HepG2 (cell line): Measurements from ENCODE around the gene ZNF100. TPM values are rescaled to one million over a fixed set of nuclear protein-coding genes. Genes with fewer than 3 reads are reported as not detected.

Experiments used
- ATAC-seq: fragments of 200-7000 bp; cut with Tn5 transposase; 3 replicates; pipeline ENCODE4 v1.9.1; 2020; ENCODE audit warnings: mild to moderate bottlenecking, moderate library complexity
- BruUV-seq: library from RNA; stranded (reverse); fragments of 400-500 nt; replicated peaks from 2 replicates; lab custom pipeline; 2021; lab: Mats Ljungman, UMichigan
- CTCF ChIA-PET: fragments of 300-600 bp; formaldehyde crosslinking; extraction: SDS; loops from one replicate; lab custom pipeline; 2021; ENCODE audit warnings: low total read pairs, inconsistent platforms, low intra/inter-chr PET ratio; lab: Yijun Ruan, JAX
- POLR2A ChIA-PET: fragments of 350-600 bp; sonication (Branson Sonifier 250); formaldehyde crosslinking; loops from one replicate; lab custom pipeline; 2020; ENCODE audit warnings: antibody characterized with exemption, inconsistent platforms; lab: Yijun Ruan, JAX
- DNase-seq: peaks from one replicate; pipeline ENCODE4 v3.0.0-alpha.2; 2015; ENCODE audit warnings: low spot score
- FAIRE-seq: peaks from 3 replicates; lab custom pipeline; 2011; peaks lifted over from hg19 to GRCh38; lab: Jason Lieb, UNC
- H2AFZ ChIP-seq: one replicate; pipeline ENCODE4 v1.6.1; 2011; ENCODE audit warnings: low read length, inconsistent platforms
- H3K27ac ChIP-seq: fragments of 300-600 bp; 3 replicates; pipeline ENCODE4 v1.8.0; 2011; ENCODE audit warnings: mixed run types, mild to moderate bottlenecking, mixed read lengths, low read length, inconsistent platforms; ENCODE audit not compliant: insufficient read depth; ENCODE audit errors: extremely low read length
- H3K27me3 ChIP-seq, 2 experiments: fragments of 200-600 bp in 1 of 2; 2 replicates in 1 of 2; 3 replicates in 1 of 2; pipeline versions ENCODE4 v1.6.0 to v1.8.0; 2011; ENCODE audit warnings: low read length in 2 of 2, mild to moderate bottlenecking in 2 of 2, moderate library complexity in 2 of 2, inconsistent platforms in 1 of 2; ENCODE audit not compliant: insufficient read depth in 2 of 2, control insufficient read depth in 1 of 2
- H3K36me3 ChIP-seq, 2 experiments: fragments of 200-600 bp in 1 of 2; replicated peaks in 1 of 2; 2 replicates in 1 of 2; 3 replicates in 1 of 2; pipeline versions ENCODE4 v1.5.1 to v1.8.0; 2011; ENCODE audit warnings: low read length in 2 of 2, inconsistent platforms in 1 of 2; ENCODE audit not compliant: insufficient read depth in 2 of 2, control insufficient read depth in 1 of 2
- H3K4me1 ChIP-seq: 2 replicates; pipeline ENCODE4 v1.5.1; 2012; ENCODE audit warnings: low read length, inconsistent platforms; ENCODE audit not compliant: insufficient read depth
- H3K4me2 ChIP-seq: 2 replicates; pipeline ENCODE4 v1.6.0; 2011; ENCODE audit warnings: low read depth, low read length, inconsistent platforms
- H3K4me3 ChIP-seq, 3 experiments: fragments of 200-600 bp in 1 of 3; sonication (generic), shearing (Covaris generic) in 1 of 3; replicated peaks in 1 of 3; 2 replicates each; pipeline ENCODE4 v1.5.1; 2011 to 2016; ENCODE audit warnings: low read length in 3 of 3, inconsistent platforms in 2 of 3, low read depth in 2 of 3, mild to moderate bottlenecking in 2 of 3, control low read depth in 1 of 3, mixed read lengths in 1 of 3; ENCODE audit not compliant: insufficient read depth in 1 of 3
- H3K79me2 ChIP-seq: one replicate; pipeline ENCODE4 v1.6.1; 2011; ENCODE audit warnings: low read length, inconsistent platforms; ENCODE audit not compliant: insufficient read depth
- H3K9ac ChIP-seq: 2 replicates; pipeline ENCODE4 v1.6.0; 2011; ENCODE audit warnings: mild to moderate bottlenecking, low read depth, low read length, inconsistent platforms; ENCODE audit not compliant: insufficient read depth
- H3K9me3 ChIP-seq: 2 replicates; pipeline ENCODE4 v1.5.1; 2012; ENCODE audit warnings: mild to moderate bottlenecking, low read length
- H4K20me1 ChIP-seq: 2 replicates; pipeline ENCODE4 v1.6.0; 2011; ENCODE audit warnings: inconsistent platforms, mild to moderate bottlenecking, low read length, moderate library complexity; ENCODE audit not compliant: insufficient read depth
- HNRNPL ChIP-seq: fragments of 200-400 bp; formaldehyde crosslinking; IDR thresholded peaks from 2 replicates; pipeline ENCODE4 v1.6.1; 2017; ENCODE audit warnings: mild to moderate bottlenecking, low read depth, low read length
- MYC ChIP-seq: sonication (generic); formaldehyde crosslinking; IDR thresholded peaks from 2 replicates; pipeline ENCODE4 v1.9.0; 2021; ENCODE audit warnings: missing genetic modification reagents, borderline replicate concordance
- NFYB ChIP-seq: sonication (generic); formaldehyde crosslinking; IDR thresholded peaks from 2 replicates; pipeline ENCODE4 v1.4.0; 2020; ENCODE audit warnings: missing genetic modification reagents
- PRPF4 ChIP-seq: fragments of 200-400 bp; formaldehyde crosslinking; IDR thresholded peaks from 2 replicates; pipeline ENCODE4 v1.6.1; 2016; ENCODE audit warnings: low read length, low read depth; ENCODE audit not compliant: poor library complexity, severe bottlenecking
- SKIL ChIP-seq: sonication (generic); formaldehyde crosslinking; IDR thresholded peaks from 2 replicates; pipeline ENCODE4 v1.8.0; 2022; ENCODE audit warnings: missing genetic modification reagents, mild to moderate bottlenecking, moderate library complexity, borderline replicate concordance
- SP2 ChIP-seq: sonication (generic); formaldehyde crosslinking; IDR thresholded peaks from 2 replicates; pipeline ENCODE4 v1.5.1; 2020; ENCODE audit warnings: mild to moderate bottlenecking, missing genetic modification reagents
- STAG1 ChIP-seq: sonication (generic); formaldehyde crosslinking; IDR thresholded peaks from 2 replicates; pipeline ENCODE4 v1.4.0; 2020; ENCODE audit warnings: missing genetic modification reagents
- ZFP62 ChIP-seq: sonication (generic); formaldehyde crosslinking; IDR thresholded peaks from 2 replicates; pipeline ENCODE4 v1.4.0; 2020; ENCODE audit warnings: missing genetic modification reagents
- ZKSCAN1 ChIP-seq: fragments of 150-350 bp; IDR thresholded peaks from 2 replicates; pipeline ENCODE4 v1.6.1; 2014; ENCODE audit warnings: low read length
- ZNF296 ChIP-seq: sonication (generic); formaldehyde crosslinking; conservative IDR thresholded peaks from 2 replicates; pipeline ENCODE4 v1.5.0; 2020; ENCODE audit warnings: mild to moderate bottlenecking, missing genetic modification reagents
- ZNF343 ChIP-seq: sonication (generic); formaldehyde crosslinking; IDR thresholded peaks from 2 replicates; pipeline ENCODE4 v1.4.0; 2020; ENCODE audit warnings: mild to moderate bottlenecking, missing genetic modification reagents
- WGBS: methylation state at CpG from one replicate; pipeline ENCODE4 v1.1.6; 2017; ENCODE audit warnings: low lambda C conversion rate; 5-methylcytosine and 5-hydroxymethylcytosine counted together
- in situ Hi-C: cut with HindIII; loops from 2 replicates; pipeline ENCODE4 v1.10.0; 2017; ENCODE audit warnings: low pct_unique_long_range_greater_than_20kb; ENCODE audit not compliant: extremely low pct_ligation_motif_present
- intact Hi-C: fragments of 100-400 bp; cut with micrococcal nuclease; formaldehyde crosslinking; loops from one replicate; pipeline ENCODE4 v1.10.0; 2022; ENCODE audit not compliant: unreplicated experiment
- polyA plus RNA-seq, 8 experiments: library from polyadenylated mRNA; depleted of rRNA in 3 of 8; stranded (reverse) in 7 of 8; unstranded in 1 of 8; fragments of >200 nt; fragmentation: Illumina TruSeq in 4 of 8; extraction: Trizol in 4 of 8; gene quantifications; 2 replicates each; pipeline versions ENCODE4 v1.2.1 to v1.2.3, GENCODE V29; 2011 to 2016; ENCODE audit warnings: low read depth in 4 of 8, missing spikeins in 1 of 8, mixed read lengths in 1 of 8; ENCODE audit not compliant: insufficient read depth in 1 of 8
- total RNA-seq, 5 experiments: library from RNA; depleted of rRNA; stranded (reverse); fragments of >200 nt; fragmentation: Illumina TruSeq; extraction: Trizol; gene quantifications; 2 replicates each; pipeline ENCODE4 v1.2.3, GENCODE V29; 2016; ENCODE audit warnings: low read depth in 1 of 5
- TF ChIP-seq, protein P1 (sequence below): IDR thresholded peaks from 2 replicates; pipeline ENCODE4 v1.6.1; 2016; ENCODE audit warnings: mild to moderate bottlenecking, missing biosample characterization, missing genetic modification reagents

Gene ZNF100
- total and polyA plus RNA-seq, 2 of the 13 experiments (the other 11 are each of a cell fraction or from before 2014, with no cell fraction given), result 2.5 to 11.4 TPM

- no peak for FAIRE-seq
- POLR2A ChIA-PET, result no interaction called here
- no peaks in the 10 kb centered on the region for H4K20me1 ChIP-seq
- 32% methylated on average over 4 of the region's 4 CpGs for WGBS
- intact Hi-C loops, result no loop called here
- no peak overlapping the region for H3K9ac ChIP-seq
- H3K4me1 ChIP-seq, result no peaks in the 10 kb centered on the region
- TF ChIP-seq STAG1 (CRISPR knock-in tag) (no peak), ZNF343 (no peak)
- no peaks in the 10 kb centered on the region for H3K27me3 ChIP-seq
- H3K4me3 ChIP-seq, result no peak overlapping the region
- H3K4me2 ChIP-seq, result no peak overlapping the region
- in situ Hi-C loops, result no loop called here
- no peaks in the 10 kb centered on the region for H3K36me3 ChIP-seq
- H2AFZ ChIP-seq, result no peak overlapping the region
- peaks cover 83% of the 10 kb centered on the region for H3K9me3 ChIP-seq
- ATAC-seq, result no peak
- no peak overlapping the region for H3K27ac ChIP-seq
- DNase-seq, result no peak
- BruUV-seq, result no TSS peak
- H3K79me2 ChIP-seq, result no peaks in the 10 kb centered on the region
- CTCF ChIA-PET, result no interaction called here
These were observed 53.6 kb downstream of the ZNF100 start for GRCh38 chr19:21713761-21714160.

DNA sequence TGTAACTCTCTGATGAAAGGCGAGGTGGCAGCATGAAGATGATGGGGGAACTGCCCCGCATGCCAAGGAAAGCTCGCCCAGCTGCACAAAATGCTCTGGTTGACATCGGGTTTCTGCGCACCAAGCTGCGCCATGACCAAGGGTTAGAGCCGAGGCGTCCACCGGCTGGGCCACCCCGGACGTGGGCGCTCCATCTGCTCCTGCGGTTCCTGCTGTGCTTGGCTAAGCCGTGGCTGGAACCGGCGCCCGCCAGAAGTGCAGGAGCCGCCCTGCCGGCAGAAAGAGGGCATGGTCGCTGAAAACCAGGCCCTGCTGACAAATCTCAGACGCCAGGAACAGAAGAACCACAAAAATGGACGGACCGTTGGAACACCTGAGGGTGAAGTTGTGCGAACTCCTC, 57.9 kb downstream of the ZNF100 start:
- no TSS peak for BruUV-seq
- in situ Hi-C loops, result no loop called here
- intact Hi-C loops, result no loop called here
- H2AFZ ChIP-seq, result no peak overlapping the region
- no peaks in the 10 kb centered on the region for H4K20me1 ChIP-seq
- ATAC-seq, result no peak
- H3K9me3 ChIP-seq, result peaks cover 64% of the 10 kb centered on the region
- no peak overlapping the region for H3K9ac ChIP-seq
- no peak for FAIRE-seq
- no peak for DNase-seq
- H3K36me3 ChIP-seq, result no peaks in the 10 kb centered on the region
- 68% methylated on average over 14 of the region's 24 CpGs for WGBS
- H3K4me2 ChIP-seq, result no peak overlapping the region
- no peaks in the 10 kb centered on the region for H3K79me2 ChIP-seq
- no peaks in the 10 kb centered on the region for H3K27me3 ChIP-seq
- ChIA-PET CTCF (no interaction called here), POLR2A (no interaction called here)
- no peak overlapping the region for H3K27ac ChIP-seq
- H3K4me1 ChIP-seq, result no peaks in the 10 kb centered on the region
- H3K4me3 ChIP-seq, result no peak overlapping the region
- TF ChIP-seq ZFP62 (CRISPR knock-in tag) (no peak), MYC (CRISPR knock-in tag) (no peak), ZKSCAN1 (no peak), PRPF4 (no peak), ZNF296 (no peak), NFYB (CRISPR knock-in tag) (no peak), HNRNPL (no peak), SKIL (CRISPR knock-in tag) (no peak), SP2 (no peak)
- TF ChIP-seq, protein P1, sequence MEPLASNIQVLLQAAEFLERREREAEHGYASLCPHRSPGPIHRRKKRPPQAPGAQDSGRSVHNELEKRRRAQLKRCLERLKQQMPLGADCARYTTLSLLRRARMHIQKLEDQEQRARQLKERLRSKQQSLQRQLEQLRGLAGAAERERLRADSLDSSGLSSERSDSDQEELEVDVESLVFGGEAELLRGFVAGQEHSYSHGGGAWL (CRISPR knock-in tag), result no peak
